NCI-H2029 treated with DMSO at 0.1 percent for 48 hours (cell line): ENCODE measurements around the gene POLR2M.

Experiments used
- DNase-seq: peaks from one replicate; lab custom pipeline; 2025; lab: John Stamatoyannopoulos, UW

POLR2M gene

DNA sequence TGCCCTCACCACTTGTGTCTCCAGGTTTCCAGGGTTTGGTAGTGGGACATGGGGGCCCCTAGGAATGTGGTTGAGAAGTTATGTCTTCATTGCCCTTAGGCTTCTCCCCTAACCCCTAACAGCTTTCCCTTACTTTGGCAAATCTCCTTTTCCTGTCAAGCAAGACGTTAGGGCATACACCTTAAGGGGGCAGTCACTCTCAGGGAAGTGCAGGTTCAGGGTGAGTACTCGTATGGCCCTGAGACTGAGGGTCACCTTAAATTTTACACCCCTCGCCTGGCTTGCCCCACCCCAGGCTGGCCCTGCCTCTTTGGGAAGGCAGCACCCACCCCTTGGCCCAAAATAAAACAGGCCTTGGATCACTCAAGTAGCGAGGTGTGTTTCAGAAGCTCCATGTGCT, 33.5 kb downstream of the POLR2M start:
- DNase-seq, result no peak

DNA sequence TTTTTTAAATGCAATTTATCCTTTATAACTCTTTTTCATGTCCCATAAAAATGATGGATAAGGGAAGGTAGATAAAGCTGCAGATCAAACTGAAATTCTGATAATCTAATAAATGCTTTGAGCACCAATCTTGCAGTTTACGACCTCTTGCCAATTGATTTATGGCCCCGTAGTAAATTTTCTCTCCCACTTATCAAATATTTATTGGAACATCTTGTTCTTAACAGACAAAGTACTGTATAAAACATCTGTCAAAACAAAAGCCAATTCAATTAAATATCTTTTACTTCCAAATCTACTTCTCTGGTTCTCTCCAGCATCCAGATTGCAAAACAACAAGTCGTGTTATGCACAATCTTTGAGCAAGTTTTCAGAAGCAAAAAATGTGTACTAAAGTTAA, 34.6 kb downstream of the POLR2M start:
- DNase-seq, result no peak

DNA sequence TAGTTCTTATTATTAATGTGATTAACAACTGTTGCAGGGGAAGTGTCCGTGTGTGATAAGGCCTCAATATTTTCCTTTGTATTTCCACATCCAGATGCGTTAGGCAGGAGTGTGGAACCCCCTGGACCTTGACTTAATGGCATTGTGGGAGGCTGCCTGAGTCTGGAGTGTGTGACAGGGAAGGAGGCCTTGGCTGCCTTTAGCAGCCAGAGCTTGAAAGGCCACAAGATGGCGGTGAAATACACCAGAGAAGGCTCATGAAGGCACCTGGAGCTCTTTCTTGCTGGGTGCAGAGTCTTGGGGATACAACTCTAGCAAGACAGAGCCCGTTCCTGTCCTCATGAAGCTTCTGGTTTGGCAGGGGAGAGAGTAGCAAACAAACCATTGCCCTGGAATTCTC, 36.9 kb downstream of the POLR2M start:
- no peak for DNase-seq

DNA sequence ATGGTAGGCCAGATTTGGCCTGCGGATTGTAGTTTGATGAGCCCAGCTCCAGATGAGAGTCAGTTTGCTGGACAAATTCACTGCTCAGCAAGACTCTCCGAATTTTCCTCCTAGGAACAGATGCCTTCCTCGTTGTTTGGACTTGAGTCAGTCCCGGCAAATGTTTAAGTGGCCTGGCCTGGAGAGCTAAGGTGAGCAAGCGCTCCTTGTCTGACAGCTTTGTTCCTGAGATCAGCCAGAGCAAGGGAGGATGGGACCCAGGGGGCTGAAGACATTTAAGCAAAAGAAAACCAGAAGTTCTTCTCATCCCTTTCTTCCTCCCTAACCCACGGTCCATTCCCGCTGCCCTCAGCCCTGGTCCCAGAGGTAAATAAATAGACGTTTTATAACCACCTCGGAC, 40.3 kb downstream of the POLR2M start:
- no peak for DNase-seq

DNA sequence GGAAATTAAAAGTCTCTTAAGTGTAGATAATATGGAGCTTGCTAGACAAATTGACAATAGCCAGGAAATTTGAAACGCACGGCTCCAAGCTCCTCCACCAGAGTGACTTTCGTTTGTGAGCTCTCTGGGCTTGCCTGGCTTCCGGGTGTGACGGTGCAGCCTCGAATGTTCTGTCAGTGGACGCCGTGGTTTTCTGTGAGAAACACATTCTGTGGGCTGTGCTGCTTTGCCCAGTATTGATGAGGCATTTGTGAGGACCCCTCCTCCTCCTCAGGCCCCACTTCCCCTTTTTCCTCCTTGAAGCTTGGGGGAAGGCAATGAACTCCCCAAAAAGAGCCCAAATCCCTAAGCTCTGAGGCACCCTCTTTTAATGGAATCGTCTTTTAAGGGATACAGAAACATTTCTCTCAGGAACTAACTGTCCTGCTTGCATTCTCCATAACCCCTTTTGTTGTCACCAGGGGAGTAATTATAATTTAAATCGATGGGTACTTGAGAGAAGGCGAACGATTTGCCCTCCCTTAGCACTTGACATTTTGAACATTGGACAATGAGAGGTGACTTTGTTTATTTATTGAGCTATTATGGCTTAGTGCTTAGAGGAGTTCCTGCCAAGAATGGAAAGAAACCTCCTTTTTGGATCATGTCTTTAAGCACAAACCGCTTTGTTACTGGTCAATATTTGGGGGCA, 40.8 kb downstream of the POLR2M start:
- DNase-seq, result peak; percentile 18

DNA sequence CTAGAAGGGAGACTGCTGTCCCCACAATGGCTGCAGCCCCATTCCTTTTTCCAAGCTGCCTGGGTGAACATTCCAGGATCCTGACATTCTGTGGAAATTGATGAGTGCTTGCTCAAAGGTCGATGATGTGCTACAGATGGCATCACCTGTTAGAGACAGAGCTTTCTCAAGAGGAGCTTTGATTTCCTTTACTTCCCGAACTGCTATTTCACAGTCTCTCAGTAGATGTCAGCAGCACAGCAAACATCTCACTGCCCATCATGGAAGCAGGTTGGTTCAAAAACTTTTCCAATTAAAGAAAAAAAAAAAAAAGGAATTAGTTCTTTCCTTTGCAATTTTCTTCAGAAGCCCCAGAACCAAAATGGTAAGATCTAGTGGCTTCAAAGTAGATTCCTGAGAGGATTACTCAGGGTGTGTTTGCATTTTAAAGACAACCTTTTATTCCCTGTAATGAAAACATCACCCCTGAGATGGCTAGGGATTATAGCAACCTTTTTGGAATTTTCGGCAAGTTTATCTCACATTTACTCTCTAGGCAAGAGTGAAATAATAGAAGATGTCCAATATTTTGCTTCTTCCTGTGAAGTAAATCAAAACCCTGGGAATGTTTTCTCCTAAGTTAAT, 44.8 kb downstream of the POLR2M start:
- no peak for DNase-seq

DNA sequence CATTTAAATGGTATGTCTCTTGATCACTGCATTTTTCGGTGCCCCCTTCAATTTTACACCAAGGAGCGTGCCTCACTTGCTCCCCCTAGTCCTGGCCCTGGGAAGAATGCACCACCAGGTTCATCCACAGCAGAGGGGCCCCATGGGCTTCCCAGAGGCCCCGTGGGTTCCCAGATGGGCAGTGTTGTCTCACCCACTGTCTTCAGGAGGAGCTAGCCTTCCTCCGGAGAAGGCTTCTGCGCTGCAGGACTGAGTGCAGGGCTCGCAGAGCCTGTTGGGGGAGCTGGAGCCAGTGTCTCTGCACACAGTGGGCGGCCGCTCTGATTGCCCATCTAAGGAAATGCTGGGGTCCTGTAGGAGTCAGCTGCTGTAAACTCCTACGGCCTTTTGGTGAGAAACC, 45.9 kb downstream of the POLR2M start:
- no peak for DNase-seq

DNA sequence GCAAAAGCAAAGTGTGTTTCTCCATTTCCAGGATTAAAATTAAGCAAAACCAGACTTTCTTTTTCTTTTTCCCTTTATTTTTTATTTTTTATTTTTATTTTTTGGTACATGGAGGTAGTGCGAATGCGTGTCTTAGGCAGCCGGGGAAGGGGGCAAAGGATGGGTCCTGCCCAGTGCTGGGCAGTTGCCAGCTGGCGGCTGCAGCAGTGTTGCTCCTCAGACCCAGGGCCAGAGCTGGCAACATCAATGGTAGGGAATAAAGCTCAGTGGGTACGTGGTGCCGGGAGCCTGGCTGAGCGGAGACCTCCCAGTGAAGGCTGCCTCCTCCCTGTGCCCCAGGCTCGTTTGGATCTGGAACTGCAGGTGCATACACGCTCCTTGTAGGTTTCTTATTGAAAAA, 46.3 kb downstream of the POLR2M start:
- DNase-seq, result no peak

DNA sequence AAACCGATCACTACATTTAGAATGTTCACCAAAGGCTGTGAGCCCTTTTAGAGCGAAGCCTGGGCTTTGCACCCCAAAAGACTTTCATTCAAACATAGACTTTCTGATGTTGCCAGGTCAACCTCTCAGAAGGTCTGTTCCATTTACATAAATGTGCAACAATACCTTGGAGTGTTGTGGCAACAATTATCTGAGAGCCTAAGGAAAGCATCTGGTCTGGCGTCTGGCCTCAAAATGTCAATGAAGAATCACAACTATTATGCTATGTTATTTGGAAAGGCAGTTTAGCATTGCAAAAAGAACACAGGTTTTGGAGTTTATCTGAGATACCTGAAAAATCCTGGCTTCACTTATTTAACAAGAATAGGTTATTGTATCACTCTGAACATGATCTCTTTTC, 50.0 kb downstream of the POLR2M start:
- no peak for DNase-seq

DNA sequence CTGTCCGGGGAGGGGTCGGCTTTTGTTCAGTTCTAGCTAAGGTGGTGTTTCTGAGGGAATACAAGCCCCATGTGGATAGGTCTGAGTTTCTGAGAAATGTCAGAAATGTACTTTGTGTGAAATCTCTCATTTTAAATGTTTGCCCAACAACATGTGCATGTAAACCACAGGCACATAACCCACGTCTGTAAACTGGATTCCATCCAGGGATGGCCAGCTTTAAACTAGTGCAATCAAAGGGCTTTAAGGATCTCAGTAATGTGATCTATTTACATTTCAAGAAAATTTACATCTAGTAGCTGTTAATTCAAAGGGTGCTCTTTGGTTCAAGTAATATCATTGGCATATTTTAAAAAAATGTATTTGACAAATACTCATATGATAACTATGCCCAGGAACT, 52.0 kb downstream of the POLR2M start:
- DNase-seq, result peak; percentile 51

DNA sequence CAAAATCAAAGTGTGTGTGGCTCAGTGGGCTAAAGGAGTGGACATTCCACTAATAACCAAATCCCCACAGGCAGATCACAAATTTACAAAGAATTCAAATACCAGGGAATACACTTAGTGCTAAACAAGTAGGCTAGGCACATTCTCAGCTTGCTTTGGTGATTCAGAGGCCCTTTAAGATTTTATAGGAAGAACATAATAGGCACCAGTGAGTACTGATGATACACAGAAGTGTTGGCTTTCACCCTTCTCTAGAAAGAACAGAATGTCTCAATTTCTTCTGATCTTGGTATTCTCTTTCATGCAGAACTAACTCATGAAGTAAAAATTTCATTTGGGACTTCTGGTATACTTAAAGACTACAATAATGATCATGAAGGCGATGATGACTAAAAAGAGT, 55.0 kb downstream of the POLR2M start:
- DNase-seq, result no peak

DNA sequence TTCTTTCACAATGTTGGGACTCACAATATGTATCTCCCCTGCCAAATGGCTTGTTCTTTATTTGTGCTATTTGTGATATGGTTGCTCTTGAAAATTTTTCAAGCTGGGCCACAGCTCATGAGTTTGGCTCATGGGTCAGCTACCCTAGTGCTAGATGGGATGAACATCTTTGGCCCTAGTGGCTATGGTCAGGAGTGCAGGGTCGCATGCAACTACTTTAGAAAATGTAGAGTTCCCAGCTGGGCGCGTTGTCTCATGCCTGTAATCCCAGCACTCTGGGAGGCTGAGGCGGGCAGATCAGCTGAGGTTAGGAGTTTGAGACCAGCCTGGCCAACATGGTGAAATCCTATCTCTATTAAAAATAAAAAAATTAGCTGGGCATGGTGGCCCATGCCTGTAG, 55.8 kb downstream of the POLR2M start:
- no peak for DNase-seq

DNA sequence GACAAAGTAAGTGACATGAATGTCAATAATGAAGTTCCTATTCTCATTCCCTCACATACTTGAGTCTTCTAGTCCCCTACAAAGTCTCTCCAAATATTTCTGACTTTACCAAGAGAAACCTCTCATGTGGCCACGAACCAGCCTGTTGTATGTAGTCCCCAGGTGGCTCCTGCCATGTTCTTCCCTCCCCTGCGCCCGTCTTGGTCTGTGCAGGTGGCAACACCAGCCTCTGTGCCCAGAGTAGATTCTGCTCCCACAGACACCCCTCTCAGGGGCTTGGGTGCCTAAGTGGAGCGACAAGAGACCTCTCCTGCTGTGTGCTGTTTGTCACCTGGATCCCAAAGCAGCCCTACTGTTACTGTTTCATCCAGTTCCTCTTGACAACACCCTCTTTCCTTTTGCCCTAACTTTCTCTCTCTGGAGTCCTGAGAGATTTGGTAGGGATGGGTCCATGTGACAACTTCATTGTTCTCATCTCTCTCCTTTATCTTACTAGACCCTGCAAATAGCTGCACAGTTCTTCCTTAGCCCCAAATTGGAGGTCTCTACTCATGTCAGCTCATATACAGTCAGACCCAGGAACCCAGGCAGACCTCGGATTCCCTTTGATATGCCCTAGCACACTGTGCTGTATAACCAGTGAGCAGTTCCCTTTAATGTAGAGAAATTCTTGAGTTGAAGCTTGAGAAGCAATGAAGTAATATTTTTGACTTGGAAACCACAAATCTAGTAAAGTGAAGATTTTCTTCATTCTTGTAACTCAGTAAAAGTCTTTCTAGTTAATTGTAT, 56.9 kb downstream of the POLR2M start:
- no peak for DNase-seq
